B cell (primary cell): Measurements from ENCODE around the gene VCPKMT.

ENCODE experiments used
- EZH2 ChIP-seq: IDR thresholded peaks from 2 replicates; pipeline ENCODE4 v1.6.1; 2012; ENCODE audit warnings: borderline replicate concordance, low read depth, mild to moderate bottlenecking, moderate library complexity, low read length; ENCODE audit not compliant: insufficient read depth, poor library complexity, severe bottlenecking
- TF ChIP-seq, protein P1 (sequence below): fragments of 200-600 bp; IDR thresholded peaks from one replicate; pipeline ENCODE4 v1.8.0; 2022; ENCODE audit warnings: antibody characterized with exemption, mild to moderate bottlenecking

DNA sequence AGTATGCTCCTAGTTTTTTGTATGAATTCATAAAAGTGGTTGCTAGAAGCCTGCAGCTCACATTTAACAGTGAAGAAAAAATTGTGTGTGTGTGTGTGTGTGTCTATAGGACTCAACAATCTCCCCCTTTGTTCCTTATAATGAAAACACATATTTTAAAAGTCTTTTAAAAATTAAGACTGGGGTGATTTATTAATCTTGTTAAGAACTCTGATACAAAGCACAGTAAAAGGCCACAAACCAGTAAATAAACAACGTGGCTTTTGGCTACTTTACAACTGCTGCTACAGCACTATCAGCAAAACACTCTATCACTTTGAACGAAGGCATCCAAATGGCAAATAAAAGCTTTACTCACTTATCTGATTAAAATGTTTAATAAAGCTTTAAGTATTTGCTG, 594 bp upstream of the VCPKMT start:
- no peak for TF ChIP-seq EZH2
- TF ChIP-seq, protein P1, sequence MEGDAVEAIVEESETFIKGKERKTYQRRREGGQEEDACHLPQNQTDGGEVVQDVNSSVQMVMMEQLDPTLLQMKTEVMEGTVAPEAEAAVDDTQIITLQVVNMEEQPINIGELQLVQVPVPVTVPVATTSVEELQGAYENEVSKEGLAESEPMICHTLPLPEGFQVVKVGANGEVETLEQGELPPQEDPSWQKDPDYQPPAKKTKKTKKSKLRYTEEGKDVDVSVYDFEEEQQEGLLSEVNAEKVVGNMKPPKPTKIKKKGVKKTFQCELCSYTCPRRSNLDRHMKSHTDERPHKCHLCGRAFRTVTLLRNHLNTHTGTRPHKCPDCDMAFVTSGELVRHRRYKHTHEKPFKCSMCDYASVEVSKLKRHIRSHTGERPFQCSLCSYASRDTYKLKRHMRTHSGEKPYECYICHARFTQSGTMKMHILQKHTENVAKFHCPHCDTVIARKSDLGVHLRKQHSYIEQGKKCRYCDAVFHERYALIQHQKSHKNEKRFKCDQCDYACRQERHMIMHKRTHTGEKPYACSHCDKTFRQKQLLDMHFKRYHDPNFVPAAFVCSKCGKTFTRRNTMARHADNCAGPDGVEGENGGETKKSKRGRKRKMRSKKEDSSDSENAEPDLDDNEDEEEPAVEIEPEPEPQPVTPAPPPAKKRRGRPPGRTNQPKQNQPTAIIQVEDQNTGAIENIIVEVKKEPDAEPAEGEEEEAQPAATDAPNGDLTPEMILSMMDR: no peak
